Prostate gland (tissue), 2 donors: ENCODE data around the gene TRIM48.
"Not testable (repeated sequence)": the region's sequence is repeated elsewhere in the genome, so short reads cannot be mapped to it uniquely, and the experiment has no call there.

Source experiments
- POLR2A ChIP-seq: fragments of 450-650 bp; IDR thresholded peaks from one replicate; pipeline ENCODE4 v1.6.1; 2016; ENCODE audit warnings: antibody characterized with exemption, mild to moderate bottlenecking
- POLR2AphosphoS5 ChIP-seq: sonication (generic); formaldehyde crosslinking; IDR thresholded peaks from one replicate; pipeline ENCODE4 v1.6.1; 2017; ENCODE audit warnings: antibody characterized with exemption
- TF ChIP-seq, protein P1 (sequence below), 4 experiments: fragments of 200-600 bp in 2 of 4; fragments of 450-650 bp in 2 of 4; sonication (generic) in 2 of 4; IDR thresholded peaks; 1 replicate in 3 of 4; 2 replicates in 1 of 4; pipeline ENCODE4 v1.5.1; 2016 to 2019; ENCODE audit warnings: antibody characterized with exemption in 4 of 4, mild to moderate bottlenecking in 2 of 4, moderate library complexity in 2 of 4

DNA sequence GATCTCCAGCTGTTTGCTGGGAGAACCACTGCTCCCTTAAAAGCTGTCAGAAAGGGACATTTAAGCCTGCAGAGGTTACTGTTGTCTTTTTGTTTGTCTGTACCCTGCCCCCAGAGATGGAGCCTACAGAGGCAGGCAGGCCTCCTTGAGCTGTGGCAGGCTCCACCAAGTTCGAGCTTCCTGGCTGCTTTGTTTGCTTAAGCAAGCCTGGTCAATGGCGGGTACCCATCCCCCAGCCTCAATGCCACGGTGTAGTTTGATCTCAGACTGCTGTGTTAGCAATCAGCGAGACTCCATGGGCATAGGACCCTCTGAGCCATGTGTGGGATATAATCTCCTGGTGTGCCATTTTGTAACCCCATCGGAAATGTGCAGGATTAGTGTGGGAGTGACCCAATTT, 23.6 kb upstream of the TRIM48 start:
- TF ChIP-seq, protein P1, sequence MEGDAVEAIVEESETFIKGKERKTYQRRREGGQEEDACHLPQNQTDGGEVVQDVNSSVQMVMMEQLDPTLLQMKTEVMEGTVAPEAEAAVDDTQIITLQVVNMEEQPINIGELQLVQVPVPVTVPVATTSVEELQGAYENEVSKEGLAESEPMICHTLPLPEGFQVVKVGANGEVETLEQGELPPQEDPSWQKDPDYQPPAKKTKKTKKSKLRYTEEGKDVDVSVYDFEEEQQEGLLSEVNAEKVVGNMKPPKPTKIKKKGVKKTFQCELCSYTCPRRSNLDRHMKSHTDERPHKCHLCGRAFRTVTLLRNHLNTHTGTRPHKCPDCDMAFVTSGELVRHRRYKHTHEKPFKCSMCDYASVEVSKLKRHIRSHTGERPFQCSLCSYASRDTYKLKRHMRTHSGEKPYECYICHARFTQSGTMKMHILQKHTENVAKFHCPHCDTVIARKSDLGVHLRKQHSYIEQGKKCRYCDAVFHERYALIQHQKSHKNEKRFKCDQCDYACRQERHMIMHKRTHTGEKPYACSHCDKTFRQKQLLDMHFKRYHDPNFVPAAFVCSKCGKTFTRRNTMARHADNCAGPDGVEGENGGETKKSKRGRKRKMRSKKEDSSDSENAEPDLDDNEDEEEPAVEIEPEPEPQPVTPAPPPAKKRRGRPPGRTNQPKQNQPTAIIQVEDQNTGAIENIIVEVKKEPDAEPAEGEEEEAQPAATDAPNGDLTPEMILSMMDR (IDR thresholded peaks at IDR 0.05): not testable (repeated sequence)
- TF ChIP-seq POLR2A, POLR2AphosphoS5: not testable (repeated sequence)
